A673 (cell line): Measurements from ENCODE around the gene MEGF11.

Experiments used
- CTCF ChIP-seq: fragments of 300-800, 200-600 bp; sonication (generic); conservative IDR thresholded peaks from 2 replicates; pipeline ENCODE4 v1.5.1; 2017; ENCODE audit warnings: low read depth, mild to moderate bottlenecking, antibody characterized with exemption, low read length, moderate library complexity, mixed read lengths
- EZH2 ChIP-seq: fragments of 200-600 bp; sonication (generic); IDR thresholded peaks from 2 replicates; pipeline ENCODE4 v1.6.1; 2017; ENCODE audit warnings: borderline replicate concordance, low read depth, mild to moderate bottlenecking, mixed read lengths, antibody characterized with exemption, low read length; ENCODE audit not compliant: poor library complexity, severe bottlenecking

- TF ChIP-seq CTCF (no peak), EZH2 (no peak)
These were observed 122.3 kb downstream of the MEGF11 start for GRCh38 chr15:66131200-66131599.
